ENCODE data around the gene TSBP1. TPM values are rescaled to one million over a fixed set of nuclear protein-coding genes. Genes with fewer than 3 reads are reported as not detected.
"Not testable (repeated sequence)": the region's sequence is repeated elsewhere in the genome, so short reads cannot be mapped to it uniquely, and the experiment has no call there.

Gene TSBP1
- total RNA-seq, 4 donors from 2014 or later = not detected

GRCh38 chr6:32294566-32294965 lies 77.1 kb downstream of the TSBP1 start:
- TF ChIP-seq, protein P1, sequence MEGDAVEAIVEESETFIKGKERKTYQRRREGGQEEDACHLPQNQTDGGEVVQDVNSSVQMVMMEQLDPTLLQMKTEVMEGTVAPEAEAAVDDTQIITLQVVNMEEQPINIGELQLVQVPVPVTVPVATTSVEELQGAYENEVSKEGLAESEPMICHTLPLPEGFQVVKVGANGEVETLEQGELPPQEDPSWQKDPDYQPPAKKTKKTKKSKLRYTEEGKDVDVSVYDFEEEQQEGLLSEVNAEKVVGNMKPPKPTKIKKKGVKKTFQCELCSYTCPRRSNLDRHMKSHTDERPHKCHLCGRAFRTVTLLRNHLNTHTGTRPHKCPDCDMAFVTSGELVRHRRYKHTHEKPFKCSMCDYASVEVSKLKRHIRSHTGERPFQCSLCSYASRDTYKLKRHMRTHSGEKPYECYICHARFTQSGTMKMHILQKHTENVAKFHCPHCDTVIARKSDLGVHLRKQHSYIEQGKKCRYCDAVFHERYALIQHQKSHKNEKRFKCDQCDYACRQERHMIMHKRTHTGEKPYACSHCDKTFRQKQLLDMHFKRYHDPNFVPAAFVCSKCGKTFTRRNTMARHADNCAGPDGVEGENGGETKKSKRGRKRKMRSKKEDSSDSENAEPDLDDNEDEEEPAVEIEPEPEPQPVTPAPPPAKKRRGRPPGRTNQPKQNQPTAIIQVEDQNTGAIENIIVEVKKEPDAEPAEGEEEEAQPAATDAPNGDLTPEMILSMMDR (IDR thresholded peaks at IDR 0.05 in 4 of 5, conservative IDR thresholded peaks at IDR 0.05 in 1 of 5) = no peak
- no peak for TF ChIP-seq POLR2A (IDR thresholded peaks at IDR 0.05)
- H3K9me3 ChIP-seq = no peaks in the 10 kb centered on the region
- no peak overlapping the region for H3K27ac ChIP-seq
- no peak for ATAC-seq
- intact Hi-C loops (cut with DNase I; ENCODE audit: low total_unique reads) (no loop called here), in situ Hi-C loops (cut with MboI; ENCODE audit: low sequenced_read_pairs in 4 of 4) (no loop called here)
- no peaks in the 10 kb centered on the region for H3K36me3 ChIP-seq
- H3K27me3 ChIP-seq = no peaks in the 10 kb centered on the region
- H3K4me3 ChIP-seq = no peak overlapping the region
- H3K4me1 ChIP-seq = no peaks in the 10 kb centered on the region
- no peak for DNase-seq

DNA sequence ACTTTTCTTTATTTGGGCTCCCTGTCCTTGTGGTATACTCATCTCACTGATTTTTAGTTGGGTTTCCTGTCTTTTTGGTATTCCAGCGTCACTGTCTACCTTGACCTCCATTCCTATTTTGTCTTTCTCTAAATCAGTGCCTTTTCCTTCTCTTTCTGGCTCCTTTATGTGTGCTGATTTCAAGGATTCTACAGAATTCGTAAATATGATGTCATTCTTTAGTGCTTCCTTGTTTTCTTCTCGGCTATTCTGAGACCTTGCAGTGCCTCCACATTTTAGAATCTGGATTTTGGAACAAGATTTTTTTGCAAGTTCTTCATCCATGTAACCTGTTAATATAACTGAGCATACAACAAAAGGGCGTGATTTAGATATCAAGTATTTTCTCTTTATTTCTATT lies 78.0 kb downstream of the TSBP1 start:
- Histone ChIP-seq H3K4me3 (no peak overlapping the region), H3K27ac (no peak overlapping the region), H3K9me3 (no peaks in the 10 kb centered on the region), H3K4me1 (no peaks in the 10 kb centered on the region), H3K27me3 (no peaks in the 10 kb centered on the region), H3K36me3 (no peaks in the 10 kb centered on the region)
- in situ Hi-C loops (cut with MboI; ENCODE audit: low sequenced_read_pairs in 4 of 4) (no loop called here), intact Hi-C loops (cut with DNase I; ENCODE audit: low total_unique reads) (no loop called here)
- TF ChIP-seq, protein P1 (IDR thresholded peaks at IDR 0.05 in 4 of 5, conservative IDR thresholded peaks at IDR 0.05 in 1 of 5) = no peak
- no peak for TF ChIP-seq POLR2A (IDR thresholded peaks at IDR 0.05)
- DNase-seq (no peak), ATAC-seq (no peak)

DNA sequence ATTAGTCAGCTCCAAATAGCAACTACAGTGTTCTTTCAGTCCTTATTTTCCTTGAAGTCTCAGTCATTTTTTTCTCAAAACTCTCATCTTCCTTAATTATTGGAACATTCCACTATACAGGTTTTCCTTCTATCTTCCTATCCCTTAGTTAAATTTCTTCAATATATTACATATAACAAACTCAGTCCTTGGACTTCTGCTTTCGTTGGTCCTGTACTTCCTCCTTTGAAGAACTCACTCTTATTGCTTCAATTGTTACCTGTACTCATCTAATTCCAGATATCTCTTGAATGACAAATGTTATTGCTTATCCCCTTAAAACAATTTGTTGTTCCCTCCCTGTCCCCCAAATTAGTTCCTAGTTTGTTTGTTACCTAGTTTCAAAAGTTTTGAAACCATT lies 80.2 kb downstream of the TSBP1 start:
- Histone ChIP-seq H3K27me3 (no peaks in the 10 kb centered on the region), H3K27ac (no peak overlapping the region), H3K9me3 (no peaks in the 10 kb centered on the region), H3K36me3 (no peaks in the 10 kb centered on the region), H3K4me1 (no peaks in the 10 kb centered on the region), H3K4me3 (no peak overlapping the region)
- TF ChIP-seq, protein P1 (IDR thresholded peaks at IDR 0.05 in 4 of 5, conservative IDR thresholded peaks at IDR 0.05 in 1 of 5) = no peak
- intact Hi-C loops (cut with DNase I; ENCODE audit: low total_unique reads) = no loop called here
- no peak for DNase-seq
- in situ Hi-C loops (cut with MboI; ENCODE audit: low sequenced_read_pairs in 4 of 4) = no loop called here
- ATAC-seq = no peak

DNA sequence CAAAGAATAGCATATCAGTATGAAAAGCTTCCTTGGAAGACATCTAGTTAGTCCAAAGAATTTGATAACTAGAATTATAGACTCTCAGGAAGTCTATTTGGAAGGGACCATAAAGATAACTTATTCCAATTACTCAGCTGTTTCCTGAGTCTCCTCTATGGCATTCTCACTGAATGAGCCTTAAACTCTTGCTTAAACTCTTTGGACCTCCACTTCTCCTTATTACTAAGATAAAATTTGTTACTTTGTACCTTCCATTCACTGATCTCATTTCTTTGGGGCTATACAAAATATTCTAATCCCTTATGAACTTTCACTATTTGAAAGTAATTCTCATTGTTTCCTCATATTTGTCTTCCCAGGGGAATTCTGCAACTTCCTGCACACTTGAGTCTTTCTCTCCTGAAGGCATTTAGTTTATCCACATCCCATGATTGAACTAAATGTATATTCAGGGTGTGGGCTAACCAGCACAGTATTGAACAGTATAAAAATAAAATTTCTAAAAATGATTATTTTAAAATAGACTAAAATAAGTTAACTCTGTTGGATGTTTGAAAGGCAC lies 80.7 kb downstream of the TSBP1 start:
- Histone ChIP-seq H3K4me3 (no peak overlapping the region), H3K9me3 (no peaks in the 10 kb centered on the region), H3K27me3 (no peaks in the 10 kb centered on the region), H3K4me1 (no peaks in the 10 kb centered on the region), H3K27ac (no peak overlapping the region), H3K36me3 (no peaks in the 10 kb centered on the region)
- TF ChIP-seq, protein P1 (IDR thresholded peaks at IDR 0.05 in 4 of 5, conservative IDR thresholded peaks at IDR 0.05 in 1 of 5) = no peak
- no peak for TF ChIP-seq POLR2A (IDR thresholded peaks at IDR 0.05)
- intact Hi-C loops (cut with DNase I; ENCODE audit: low total_unique reads) = no loop called here
- no peak for ATAC-seq
- in situ Hi-C loops (cut with MboI; ENCODE audit: low sequenced_read_pairs in 4 of 4) = no loop called here
- DNase-seq = no peak

DNA sequence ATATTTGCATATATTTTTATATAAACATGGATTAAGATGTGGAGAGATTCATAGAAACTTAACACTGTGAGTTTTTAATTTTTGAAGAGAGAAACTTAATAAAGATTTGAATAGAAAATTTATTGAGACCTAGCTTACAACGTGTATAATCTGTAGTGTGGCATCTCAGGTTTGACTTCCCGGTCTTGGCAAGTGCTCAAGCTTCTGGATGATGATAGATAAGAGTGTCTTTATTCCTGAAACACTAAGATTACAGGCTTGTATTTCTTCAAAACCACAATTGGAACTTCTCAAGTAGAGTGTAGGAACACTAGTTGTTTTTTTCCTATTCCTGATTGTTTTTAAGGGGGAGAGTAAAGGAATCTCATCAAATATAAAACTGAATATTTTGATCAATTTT lies 83.3 kb downstream of the TSBP1 start:
- no peaks in the 10 kb centered on the region for H3K36me3 ChIP-seq
- intact Hi-C loops (cut with DNase I; ENCODE audit: low total_unique reads) = no loop called here
- TF ChIP-seq POLR2A (IDR thresholded peaks at IDR 0.05) = no peak
- TF ChIP-seq, protein P1 (IDR thresholded peaks at IDR 0.05 in 4 of 5, conservative IDR thresholded peaks at IDR 0.05 in 1 of 5) = no peak
- H3K9me3 ChIP-seq = no peaks in the 10 kb centered on the region
- no peaks in the 10 kb centered on the region for H3K4me1 ChIP-seq
- in situ Hi-C loops (cut with MboI; ENCODE audit: low sequenced_read_pairs in 4 of 4) = no loop called here
- H3K4me3 ChIP-seq = no peak overlapping the region
- no peak overlapping the region for H3K27ac ChIP-seq
- ATAC-seq = no peak
- no peaks in the 10 kb centered on the region for H3K27me3 ChIP-seq
- no peak for DNase-seq

- ATAC-seq; H3K27me3 ChIP-seq; H3K9me3 ChIP-seq; H3K36me3 ChIP-seq; H3K27ac ChIP-seq; in situ Hi-C loops (cut with MboI; ENCODE audit: low sequenced_read_pairs in 4 of 4); H3K4me3 ChIP-seq; intact Hi-C loops (cut with DNase I; ENCODE audit: low total_unique reads); DNase-seq; H3K4me1 ChIP-seq: not testable (repeated sequence)
Measured at GRCh38 chr6:32273801-32274577, 97.7 kb downstream of the TSBP1 start.
